Measurements from ENCODE around the gene NKAIN2.

NKAIN2 gene

GRCh38 chr6:123869334-123869733, 65.7 kb downstream of the NKAIN2 start:
- H3K4me3 ChIP-seq (ENCODE audit: control insufficient read depth, low read depth, low read length) = no peak overlapping the region
- TF ChIP-seq, protein P1, sequence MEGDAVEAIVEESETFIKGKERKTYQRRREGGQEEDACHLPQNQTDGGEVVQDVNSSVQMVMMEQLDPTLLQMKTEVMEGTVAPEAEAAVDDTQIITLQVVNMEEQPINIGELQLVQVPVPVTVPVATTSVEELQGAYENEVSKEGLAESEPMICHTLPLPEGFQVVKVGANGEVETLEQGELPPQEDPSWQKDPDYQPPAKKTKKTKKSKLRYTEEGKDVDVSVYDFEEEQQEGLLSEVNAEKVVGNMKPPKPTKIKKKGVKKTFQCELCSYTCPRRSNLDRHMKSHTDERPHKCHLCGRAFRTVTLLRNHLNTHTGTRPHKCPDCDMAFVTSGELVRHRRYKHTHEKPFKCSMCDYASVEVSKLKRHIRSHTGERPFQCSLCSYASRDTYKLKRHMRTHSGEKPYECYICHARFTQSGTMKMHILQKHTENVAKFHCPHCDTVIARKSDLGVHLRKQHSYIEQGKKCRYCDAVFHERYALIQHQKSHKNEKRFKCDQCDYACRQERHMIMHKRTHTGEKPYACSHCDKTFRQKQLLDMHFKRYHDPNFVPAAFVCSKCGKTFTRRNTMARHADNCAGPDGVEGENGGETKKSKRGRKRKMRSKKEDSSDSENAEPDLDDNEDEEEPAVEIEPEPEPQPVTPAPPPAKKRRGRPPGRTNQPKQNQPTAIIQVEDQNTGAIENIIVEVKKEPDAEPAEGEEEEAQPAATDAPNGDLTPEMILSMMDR (conservative IDR thresholded peaks at IDR 0.05; ENCODE audit: control insufficient read depth, insufficient read depth, low read depth, low read length) = no peak
- no peak for DNase-seq (ENCODE audit: low read depth)

DNA sequence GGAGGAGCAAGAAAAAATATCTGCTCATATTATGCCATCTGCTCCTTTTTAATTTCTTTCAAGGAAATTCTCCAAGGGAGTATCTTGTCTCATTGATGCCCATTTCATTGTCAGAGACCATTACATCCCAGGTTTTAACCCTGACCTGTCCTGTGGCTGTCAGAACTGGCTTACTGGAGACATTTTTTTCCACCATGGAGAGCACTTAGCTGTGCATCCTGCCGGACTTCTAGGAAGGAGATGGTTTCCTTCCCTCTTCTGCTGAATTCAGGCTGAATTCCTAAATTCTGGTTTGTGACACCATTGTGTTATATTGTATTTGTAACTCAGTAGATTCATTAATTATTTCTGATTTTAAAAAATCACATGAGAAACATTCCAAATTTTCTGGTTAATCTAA, 70.3 kb downstream of the NKAIN2 start:
- DNase-seq (ENCODE audit: low read depth) = no peak
- TF ChIP-seq, protein P1 (conservative IDR thresholded peaks at IDR 0.05; ENCODE audit: control insufficient read depth, insufficient read depth, low read depth, low read length) = no peak

DNA sequence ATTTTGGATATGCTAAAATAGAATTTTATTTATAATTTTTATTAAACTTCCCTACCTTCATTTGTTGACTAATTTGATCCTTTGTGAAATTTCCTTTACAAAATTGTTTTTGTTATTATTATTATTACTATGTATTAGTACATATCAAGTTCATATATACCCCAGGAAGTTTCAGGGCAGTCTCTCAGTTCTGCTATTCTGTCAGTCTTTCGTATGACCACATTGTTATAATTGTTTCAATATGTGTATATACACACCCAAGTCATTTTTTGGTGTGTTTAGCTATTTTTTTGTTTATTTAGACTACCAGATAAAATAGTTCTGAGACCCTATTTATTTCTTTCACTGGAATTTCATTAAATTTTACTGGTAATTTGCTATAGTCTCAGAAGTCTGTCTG, 72.1 kb downstream of the NKAIN2 start:
- TF ChIP-seq, protein P1 (conservative IDR thresholded peaks at IDR 0.05; ENCODE audit: control insufficient read depth, insufficient read depth, low read depth, low read length) = no peak
- no peak for DNase-seq (ENCODE audit: low read depth)
- H3K4me3 ChIP-seq (ENCODE audit: control insufficient read depth, low read depth, low read length) = no peak overlapping the region

More for the DNA sequence above, 70.3 kb downstream of the NKAIN2 start:
- H3K4me3 ChIP-seq (ENCODE audit: control insufficient read depth, low read depth, low read length) = no peak overlapping the region

DNA sequence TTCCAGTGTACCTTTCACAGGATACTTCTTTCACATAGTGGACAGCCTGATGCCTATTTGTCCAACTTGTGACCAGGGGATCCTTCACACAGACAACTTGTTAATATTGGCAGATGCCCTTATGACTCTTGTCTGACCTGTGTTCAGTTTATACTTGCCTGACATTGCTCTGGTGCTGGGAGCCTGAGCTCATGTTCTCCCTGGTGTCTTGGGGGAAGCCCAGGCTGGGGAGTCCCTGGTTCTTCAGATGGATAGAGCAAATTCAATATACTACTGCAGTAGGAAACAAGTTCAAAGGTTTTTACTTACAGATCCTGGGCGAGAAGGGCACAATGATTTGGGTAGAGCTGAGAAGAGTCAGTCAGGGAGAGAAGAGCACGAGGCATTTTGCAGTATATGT, 76.1 kb downstream of the NKAIN2 start:
- no peak overlapping the region for H3K4me3 ChIP-seq (ENCODE audit: control insufficient read depth, low read depth, low read length)
- DNase-seq (ENCODE audit: low read depth) = no peak
- TF ChIP-seq, protein P1 (conservative IDR thresholded peaks at IDR 0.05; ENCODE audit: control insufficient read depth, insufficient read depth, low read depth, low read length) = no peak

DNA sequence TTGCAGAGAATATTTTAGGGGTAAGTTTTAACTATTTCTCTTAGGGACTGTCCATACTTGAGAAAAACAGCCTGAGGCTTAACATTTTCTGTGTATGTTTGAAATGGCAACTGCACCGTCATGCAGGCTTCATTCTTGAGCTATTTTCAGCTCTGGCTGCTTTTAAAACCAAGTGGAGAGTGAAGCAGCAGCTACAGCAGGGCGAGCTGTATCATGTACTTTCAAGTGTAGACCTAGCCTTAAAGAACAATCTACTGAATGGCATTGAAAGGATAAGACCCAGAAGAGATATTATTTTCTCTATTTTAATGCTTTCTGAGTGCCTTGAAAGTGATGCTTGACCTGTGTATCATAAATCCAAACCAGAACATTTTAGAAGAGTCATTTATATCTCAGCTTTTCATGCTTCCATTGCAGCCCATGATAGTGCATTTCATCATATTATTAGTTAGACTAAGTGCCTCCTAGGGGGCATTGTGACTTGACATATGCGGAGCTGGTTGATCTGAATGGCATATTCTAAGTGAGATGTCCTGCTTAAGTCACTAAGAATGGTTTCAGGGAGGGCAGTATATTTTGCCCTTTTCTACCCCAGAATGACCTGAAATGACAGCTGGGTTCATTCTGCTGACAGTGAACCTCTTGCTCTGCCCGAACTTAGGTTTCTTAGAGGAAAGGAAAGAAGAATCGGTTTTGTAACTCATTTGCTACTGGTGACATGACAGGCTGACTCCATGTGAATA, 85.3 kb downstream of the NKAIN2 start:
- TF ChIP-seq, protein P1 (conservative IDR thresholded peaks at IDR 0.05; ENCODE audit: control insufficient read depth, insufficient read depth, low read depth, low read length) = no peak
- DNase-seq (ENCODE audit: low read depth) = no peak
- H3K4me3 ChIP-seq (ENCODE audit: control insufficient read depth, low read depth, low read length) = no peak overlapping the region

DNA sequence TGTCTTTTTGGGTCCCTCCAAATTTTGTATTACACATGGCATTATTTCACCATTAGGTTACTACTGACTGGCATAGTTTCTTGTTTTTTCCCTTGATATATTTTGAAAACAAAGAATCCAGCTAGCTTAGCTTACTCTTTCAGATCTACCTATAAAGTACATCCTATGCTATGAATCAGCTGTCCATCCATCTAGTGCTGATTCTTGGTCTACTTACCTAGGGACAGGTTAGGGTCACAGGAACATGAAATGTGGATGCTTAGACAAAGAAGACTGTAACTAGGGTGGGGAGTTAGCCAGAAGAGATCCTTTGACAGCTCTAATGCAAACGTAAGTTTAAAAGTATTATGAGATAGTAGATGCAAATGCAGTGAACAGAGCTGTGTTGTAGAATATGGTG, 91.7 kb downstream of the NKAIN2 start:
- no peak overlapping the region for H3K4me3 ChIP-seq (ENCODE audit: control insufficient read depth, low read depth, low read length)
- no peak for DNase-seq (ENCODE audit: low read depth)
- TF ChIP-seq, protein P1 (conservative IDR thresholded peaks at IDR 0.05; ENCODE audit: control insufficient read depth, insufficient read depth, low read depth, low read length) = no peak

Data from fibroblast of mammary gland (primary cell).